Activated naive CD4-positive, alpha-beta T cell treated with anti-CD3 and anti-CD28 coated beads, Interleukin-2, amount 50 U/mL, for 16 hours (primary cell): ENCODE data around the gene C11orf16.
"Not testable (repeated sequence)": the region's sequence is repeated elsewhere in the genome, so short reads cannot be mapped to it uniquely, and the experiment has no call there.

Experiments
- DNase-seq: peaks from one replicate; pipeline ENCODE4 v3.0.0-alpha.2; 2020

The C11orf16 gene

GRCh38 chr11:8932564-8933180 is at the start of gene C11orf16:
TSS of gene C11orf16 (minus strand) at chr11:8932947. CDS start at chr11:8932308, 639 bp downstream.
- no peak for DNase-seq

DNA sequence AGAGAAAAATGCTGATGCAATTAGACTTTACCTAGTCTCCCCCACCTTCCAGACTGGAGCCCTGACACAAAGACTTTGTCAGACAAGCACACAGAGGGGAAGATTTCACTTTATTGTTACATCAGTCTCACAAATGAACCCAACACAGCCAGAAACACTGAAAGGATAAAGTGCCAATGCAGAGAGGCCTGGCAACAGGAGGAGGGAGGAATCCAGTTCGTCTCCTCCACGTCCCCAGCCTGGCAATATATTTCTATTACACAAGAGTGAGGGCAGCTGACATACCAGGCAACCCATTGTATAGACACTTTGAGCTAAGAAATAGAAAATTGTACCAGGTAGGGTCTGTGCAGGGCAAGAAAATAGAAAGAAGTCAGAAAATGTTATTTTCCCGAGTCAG is 47.7 kb upstream of the C11orf16 start:
- no peak for DNase-seq

DNA sequence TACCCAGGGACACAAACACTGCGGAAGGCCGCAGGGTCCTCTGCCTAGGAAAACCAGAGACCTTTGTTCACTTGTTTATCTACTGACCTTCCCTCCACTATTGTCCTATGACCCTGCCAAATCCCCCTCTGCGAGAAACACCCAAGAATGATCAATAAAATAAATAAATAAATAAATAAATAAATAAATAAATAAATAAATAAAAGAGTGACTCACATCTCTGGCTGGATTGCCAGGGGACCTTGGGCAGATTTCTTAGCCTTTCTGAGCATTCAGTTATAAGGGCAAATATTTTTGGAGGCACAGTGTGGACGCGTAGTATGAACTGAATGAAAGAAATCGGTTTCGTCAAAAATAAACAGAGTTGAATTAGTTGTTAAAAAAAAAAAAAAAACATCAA is 46.6 kb upstream of the C11orf16 start:
- DNase-seq, result not testable (repeated sequence)

- DNase-seq, result no peak
Observed at GRCh38 chr11:8973121-8973520, 40.4 kb upstream of the C11orf16 start.

GRCh38 chr11:8971924-8972316 is 39.2 kb upstream of the C11orf16 start:
- DNase-seq, result no peak

DNA sequence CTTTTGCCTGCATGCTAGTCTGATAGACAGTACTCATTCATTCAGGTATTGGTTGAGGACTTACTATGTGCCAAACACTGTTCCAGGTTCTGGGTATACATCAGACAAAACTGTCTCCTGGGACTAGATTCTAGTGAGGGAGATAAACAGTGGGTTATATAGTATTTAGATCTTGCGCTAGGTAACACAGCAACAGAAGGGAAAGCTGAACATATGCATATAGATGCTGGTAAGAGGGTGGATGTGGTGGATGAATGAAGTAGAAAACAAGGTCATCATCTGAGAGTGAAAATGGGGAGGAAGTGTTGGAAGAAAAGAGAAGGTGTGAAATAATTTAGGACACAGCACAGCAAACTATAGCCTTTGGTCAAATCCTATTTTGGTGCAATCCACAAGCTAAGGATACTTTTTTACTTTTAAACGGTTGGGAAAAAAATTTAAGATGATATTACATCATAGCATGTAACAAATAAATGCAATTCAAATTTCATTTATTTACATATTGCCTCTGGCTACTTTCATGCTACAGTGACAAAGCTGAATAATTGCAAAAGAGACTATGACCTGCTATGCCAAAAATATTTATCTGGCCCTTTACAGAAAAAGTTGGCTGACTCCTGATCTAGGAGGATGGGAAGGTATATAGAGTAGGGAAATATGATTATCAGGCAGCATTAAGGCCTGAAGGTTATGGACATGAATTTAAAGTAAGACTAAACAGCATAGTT is 38.6 kb upstream of the C11orf16 start:
- no peak for DNase-seq

DNA sequence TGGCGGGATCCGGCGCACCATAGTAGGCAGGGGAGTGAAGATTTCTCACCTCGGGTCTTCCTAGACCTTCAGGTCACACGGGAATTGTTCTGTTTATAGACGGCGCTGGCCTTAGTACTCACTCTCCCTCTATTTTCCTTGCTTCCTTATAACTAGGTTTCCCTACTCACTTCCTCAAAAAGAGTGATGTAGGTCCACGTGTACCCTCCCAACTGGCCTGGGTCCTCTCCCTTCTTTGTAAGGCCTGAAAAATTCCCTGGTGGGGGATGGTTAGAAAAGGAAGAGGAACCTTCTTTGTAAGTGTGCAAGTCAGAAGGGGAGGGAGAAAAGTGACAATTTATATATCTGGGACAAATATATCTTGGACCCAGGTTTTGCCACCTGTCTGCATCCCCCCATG is 34.4 kb upstream of the C11orf16 start:
- DNase-seq, result no peak

- DNase-seq, result peak; percentile 78
Observed at GRCh38 chr11:8964324-8965320, 31.9 kb upstream of the C11orf16 start, which contains the start of gene TMEM9B. TSS of gene TMEM9B (minus strand) at chr11:8964442. CDS start at chr11:8964313, 129 bp downstream.

- DNase-seq, result peak; percentile 81
Observed at GRCh38 chr11:8963569-8964323, 31.0 kb upstream of the C11orf16 start.

GRCh38 chr11:8962841-8963240 is 30.1 kb upstream of the C11orf16 start:
- DNase-seq, result no peak

DNA sequence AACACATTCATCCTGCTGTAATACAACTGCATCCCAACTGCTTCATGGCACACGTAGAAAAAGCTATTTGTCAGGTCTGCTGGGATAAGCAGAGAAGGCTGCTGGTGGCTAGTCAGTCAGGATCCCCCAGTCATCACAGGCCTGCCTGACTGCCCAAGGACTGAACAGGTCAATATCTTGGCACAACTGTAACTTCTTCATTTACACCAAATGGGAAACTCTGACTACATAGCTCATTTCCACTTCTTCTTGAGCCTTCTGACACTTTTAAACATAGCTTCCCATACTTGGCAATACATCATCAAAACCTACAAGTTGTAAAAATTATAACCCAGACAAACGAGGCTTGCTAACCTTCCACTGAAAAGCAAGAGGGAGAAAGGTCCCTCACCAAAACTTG is 28.7 kb upstream of the C11orf16 start:
- no peak for DNase-seq

GRCh38 chr11:8959546-8960166 is 26.9 kb upstream of the C11orf16 start:
- DNase-seq, result no peak

DNA sequence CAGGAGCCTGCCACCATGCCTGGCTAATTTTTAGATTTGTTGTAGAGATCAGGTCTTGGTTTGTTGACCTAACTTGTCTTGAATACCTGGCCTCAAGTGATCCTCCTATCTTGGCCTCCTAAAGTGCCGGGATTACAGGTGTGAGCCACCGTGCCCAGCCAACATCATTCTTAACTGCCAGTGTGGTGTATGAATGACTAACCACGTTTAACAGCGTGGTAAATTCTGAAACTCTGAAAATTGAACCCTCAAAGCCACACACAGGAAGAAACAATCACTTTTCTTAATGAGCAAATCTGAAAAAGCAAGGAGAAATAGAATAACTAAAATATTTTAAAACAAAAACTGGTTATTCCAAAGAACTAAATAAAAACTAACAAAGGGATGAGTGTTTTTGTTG is 24.1 kb upstream of the C11orf16 start:
- no peak for DNase-seq

DNA sequence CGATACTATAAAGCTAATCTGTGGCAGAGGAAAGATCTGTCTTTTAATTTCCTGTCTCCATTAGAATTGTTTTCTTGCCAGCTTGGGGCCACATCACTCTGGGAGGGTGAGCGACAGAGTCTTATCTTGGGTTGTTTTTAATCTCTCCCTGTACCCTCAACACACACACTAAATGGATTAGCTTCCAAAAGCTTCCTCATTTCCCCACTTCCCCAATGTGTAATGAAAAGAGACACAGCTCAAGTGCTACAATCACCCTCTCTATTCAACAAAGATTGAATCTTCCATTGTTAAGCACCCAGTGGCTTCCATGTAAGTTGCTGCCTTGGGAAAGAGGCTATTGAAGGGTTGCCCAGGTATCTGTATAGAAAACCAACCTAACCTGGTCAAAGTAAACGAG is 16.1 kb upstream of the C11orf16 start:
- no peak for DNase-seq

DNA sequence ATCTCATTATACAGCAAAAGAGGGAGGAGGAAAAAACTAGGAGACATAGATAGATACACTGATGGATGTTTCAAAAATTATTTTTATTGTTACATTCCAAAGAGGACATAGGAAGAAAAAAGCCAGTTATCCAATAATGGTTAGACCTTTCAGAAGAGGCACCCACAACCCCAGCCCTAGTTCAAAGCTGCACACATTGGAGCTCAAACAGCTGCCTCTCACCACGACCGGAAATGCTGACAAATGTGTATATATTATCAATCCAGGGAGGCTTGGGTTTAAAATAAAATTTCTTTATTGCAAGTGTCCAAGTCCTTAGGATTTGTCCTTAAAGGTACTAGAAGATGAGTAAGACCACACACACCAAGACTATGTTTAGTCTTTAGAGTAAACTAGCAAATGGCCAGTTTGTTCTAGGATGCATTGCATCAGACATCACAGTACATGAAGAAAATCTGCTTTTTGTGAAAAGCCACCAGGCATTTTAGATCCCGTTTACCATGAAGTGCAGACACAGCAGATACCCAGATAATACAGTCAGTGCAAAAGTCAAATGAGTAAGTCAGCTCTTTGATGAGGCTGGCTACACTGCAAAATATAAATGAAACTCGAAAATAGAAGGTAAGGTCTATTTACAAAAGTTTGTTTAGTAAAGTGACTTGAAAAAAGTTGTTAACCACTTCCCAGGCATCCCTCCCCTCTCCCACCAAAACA is 14.6 kb upstream of the C11orf16 start:
- no peak for DNase-seq

DNA sequence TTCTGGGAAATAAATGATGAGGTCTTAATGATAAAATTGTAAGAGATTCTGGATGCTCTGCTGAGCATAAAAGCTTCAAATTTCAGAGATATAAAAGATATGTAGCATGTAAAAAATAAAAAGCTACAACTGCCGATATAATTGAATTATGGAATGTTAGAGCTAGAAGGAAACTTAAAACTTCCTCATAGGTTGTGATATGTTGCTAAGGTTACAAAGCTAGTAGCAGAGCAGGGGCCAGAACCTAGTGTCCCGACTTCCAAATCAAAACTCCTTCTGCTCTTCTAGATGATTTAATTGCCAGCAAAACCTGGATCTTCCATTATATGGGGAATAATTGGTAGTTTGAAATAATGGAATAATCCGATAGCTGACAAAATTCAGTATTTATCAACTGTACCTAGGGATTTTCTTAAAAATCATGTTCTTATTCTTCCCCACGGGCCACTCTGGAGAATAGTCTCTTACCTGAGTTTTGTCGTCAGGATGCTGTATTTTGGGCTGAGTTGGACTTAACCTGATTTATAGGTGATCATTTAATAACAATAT is 9.8 kb upstream of the C11orf16 start, which contains the start of gene ASCL3:
Gene ASCL3 (minus strand): TSS at position 499 of the 549 bp plus-strand sequence. CDS start 4,855 bp downstream, outside the sequence.
- no peak for DNase-seq

- DNase-seq, result no peak
Observed at GRCh38 chr11:8941341-8942103, 8.8 kb upstream of the C11orf16 start.

DNA sequence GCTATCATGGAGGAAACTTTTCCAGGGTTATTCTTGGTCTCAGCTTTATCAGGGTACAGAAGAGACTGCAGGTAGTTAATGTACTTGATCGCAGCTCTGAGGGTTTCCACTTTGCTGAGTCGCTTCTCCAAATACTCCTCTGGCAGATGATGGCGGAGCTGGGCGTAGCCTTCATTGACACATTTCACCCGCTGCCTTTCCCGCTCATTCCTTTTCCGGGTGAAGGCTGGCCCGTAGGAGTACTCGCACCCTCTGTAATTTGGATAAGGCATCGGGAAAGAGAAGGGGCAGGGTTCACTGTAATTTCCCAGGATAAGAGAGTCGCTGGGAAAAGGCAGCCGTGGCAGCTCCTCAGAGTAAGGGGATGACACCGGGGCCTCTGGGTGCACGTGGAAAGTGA is 4.9 kb upstream of the C11orf16 start:
- no peak for DNase-seq

GRCh38 chr11:8937159-8937558 is 4.4 kb upstream of the C11orf16 start:
- no peak for DNase-seq

DNA sequence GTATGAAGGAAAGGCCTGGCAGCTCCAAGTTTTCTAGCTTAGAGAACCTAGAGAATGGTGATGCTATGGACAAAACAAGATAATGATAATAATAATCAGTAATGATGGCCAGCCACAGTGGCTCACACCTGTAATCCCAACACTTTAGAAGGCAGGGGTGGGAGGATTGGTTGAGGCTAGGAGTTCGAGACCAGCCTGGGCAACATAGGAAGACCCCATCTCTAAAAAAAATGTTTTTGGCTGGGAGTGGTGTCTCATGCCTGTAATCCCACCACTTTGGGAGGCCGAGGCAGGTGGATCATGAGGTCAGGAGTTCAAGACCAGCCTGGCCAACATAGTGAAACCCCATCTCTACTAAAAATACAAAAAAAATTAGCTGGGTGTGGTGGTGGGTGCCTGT is 3.0 kb upstream of the C11orf16 start:
- DNase-seq, result not testable (repeated sequence)
